PFSK-1 (cell line): ENCODE results near the gene TSSK6.

ENCODE experiments used
- FOXP2 ChIP-seq: optimal IDR thresholded peaks from 2 replicates; pipeline ENCODE3; 2011; ENCODE audit warnings: borderline replicate concordance, control low read depth, inconsistent platforms; ENCODE audit not compliant: insufficient read depth; ENCODE audit errors: extremely low read length, extremely low read depth
- POLR2AphosphoS5 ChIP-seq: IDR thresholded peaks from 2 replicates; pipeline ENCODE4 v1.6.1; 2012; ENCODE audit warnings: low read depth, mild to moderate bottlenecking, control low read depth, low read length, moderate library complexity
- REST ChIP-seq, 2 experiments: IDR thresholded peaks; 2 replicates each; pipeline versions ENCODE4 v1.6.1 to v1.8.0; 2011 to 2012; ENCODE audit warnings: low read depth in 2 of 2, low read length in 2 of 2, control low read depth in 1 of 2, inconsistent platforms in 1 of 2, mild to moderate bottlenecking in 1 of 2, moderate library complexity in 1 of 2; ENCODE audit not compliant: insufficient read depth in 1 of 2
- SIN3A ChIP-seq: IDR thresholded peaks from 2 replicates; pipeline ENCODE4 v1.6.1; 2012; ENCODE audit warnings: mild to moderate bottlenecking, low read length, moderate library complexity, borderline replicate concordance; ENCODE audit not compliant: insufficient read depth
- TAF1 ChIP-seq: IDR thresholded peaks from 2 replicates; pipeline ENCODE4 v1.6.1; 2012; ENCODE audit warnings: low read length, control low read depth, borderline replicate concordance; ENCODE audit not compliant: insufficient read depth

GRCh38 chr19:19550972-19551852 lies 35.9 kb upstream of the TSSK6 start:
- TF ChIP-seq POLR2AphosphoS5 (no peak), SIN3A (no peak), TAF1 (no peak), REST (IDR thresholded peaks at IDR 0.05; ENCODE audit: insufficient read depth in 1 of 2, low read depth in 2 of 2, low read length in 2 of 2) (no peak), FOXP2 (no peak)
